K562 (cell line): ENCODE data around the gene CHTOP. TPM values are rescaled to one million over a fixed set of nuclear protein-coding genes. Genes with fewer than 3 reads are reported as not detected.
A peak's percentile ranks its signal among the peaks of the same experiment; 100 is the strongest.

Experiments used
- ATAC-seq: fragments of 200-7000 bp; cut with Tn5 transposase; 3 replicates; pipeline ENCODE4 v1.9.1; 2020; ENCODE audit warnings: moderate library complexity
- BruUV-seq: library from RNA; stranded (reverse); fragments of 400-500 nt; replicated peaks from 2 replicates; lab custom pipeline; 2021; lab: Mats Ljungman, UMichigan
- CTCF ChIA-PET: fragments of 300-600 bp; formaldehyde crosslinking; extraction: SDS; loops from one replicate; lab custom pipeline; 2021; ENCODE audit warnings: low intra/inter-chr PET ratio; lab: Yijun Ruan, JAX
- POLR2A ChIA-PET: fragments of 300-600, 350-650 bp; sonication (Branson Sonifier 250); formaldehyde crosslinking; extraction: SDS; loops from one replicate; lab custom pipeline; 2021; ENCODE audit warnings: antibody characterized with exemption, inconsistent platforms; lab: Yijun Ruan, JAX
- DNase-seq, 4 experiments: peaks; one replicate each; pipeline versions ENCODE4 v3.0.0 to v3.0.0-alpha.2; 2011 to 2018; ENCODE audit warnings: low spot score in 3 of 4, mixed read lengths in 3 of 4; ENCODE audit errors: extremely low read depth in 1 of 4
- FAIRE-seq: peaks from 2 replicates; lab custom pipeline; 2011; peaks lifted over from hg19 to GRCh38; lab: Jason Lieb, UNC
- H2AFZ ChIP-seq: 2 replicates; pipeline ENCODE4 v1.6.0; 2011; ENCODE audit warnings: low read depth, low read length, control low read depth, inconsistent platforms
- H3K27ac ChIP-seq: fragments of 200-600 bp; 3 replicates; pipeline ENCODE4 v1.8.0; 2011; ENCODE audit warnings: low read depth, mild to moderate bottlenecking, control low read depth, inconsistent platforms, low read length, moderate library complexity, mixed read lengths; ENCODE audit errors: extremely low read depth
- H3K27me3 ChIP-seq, 2 experiments: fragments of 300-600 bp in 1 of 2; 2 replicates in 1 of 2; 3 replicates in 1 of 2; pipeline versions ENCODE4 v1.6.0 to v1.8.0; 2011; ENCODE audit warnings: inconsistent platforms in 2 of 2, low read length in 2 of 2, mild to moderate bottlenecking in 1 of 2, mixed read lengths in 1 of 2, moderate library complexity in 1 of 2; ENCODE audit not compliant: control insufficient read depth in 2 of 2, insufficient read depth in 2 of 2
- H3K36me3 ChIP-seq: fragments of 300-600 bp; 3 replicates; pipeline ENCODE4 v1.8.0; 2011; ENCODE audit warnings: mild to moderate bottlenecking, low read length, inconsistent platforms; ENCODE audit not compliant: control insufficient read depth, insufficient read depth
- H3K4me1 ChIP-seq, 2 experiments: fragments of 200-600 bp in 1 of 2; replicated peaks in 1 of 2; 2 replicates in 1 of 2; 3 replicates in 1 of 2; pipeline versions ENCODE4 v1.5.1 to v1.8.0; 2011; ENCODE audit warnings: inconsistent platforms in 2 of 2, low read length in 2 of 2, mild to moderate bottlenecking in 1 of 2, mixed read lengths in 1 of 2, moderate library complexity in 1 of 2; ENCODE audit not compliant: control insufficient read depth in 2 of 2, insufficient read depth in 2 of 2
- H3K4me2 ChIP-seq: 2 replicates; pipeline ENCODE4 v1.6.1; 2011; ENCODE audit warnings: low read length, control low read depth, inconsistent platforms, mixed read lengths; ENCODE audit not compliant: insufficient read depth
- H3K4me3 ChIP-seq: fragments of 200-600 bp; sonication (generic), shearing (Covaris generic); 2 replicates; pipeline ENCODE4 v1.5.1; 2016; ENCODE audit warnings: control low read depth, inconsistent platforms
- H3K79me2 ChIP-seq: fragments of 200-600 bp; 3 replicates; pipeline ENCODE4 v1.8.0; 2011; ENCODE audit warnings: low read length, inconsistent platforms; ENCODE audit not compliant: control insufficient read depth, insufficient read depth
- H3K9ac ChIP-seq, 2 experiments: 2 replicates each; pipeline versions ENCODE4 v1.6.0 to v1.6.1; 2011; ENCODE audit warnings: low read depth in 2 of 2, low read length in 2 of 2, control low read depth in 1 of 2, inconsistent platforms in 1 of 2, mild to moderate bottlenecking in 1 of 2, mixed read lengths in 1 of 2; ENCODE audit not compliant: insufficient read depth in 1 of 2
- H3K9me1 ChIP-seq: one replicate; pipeline ENCODE4 v1.6.0; 2011; ENCODE audit warnings: inconsistent platforms, mild to moderate bottlenecking, low read length, moderate library complexity; ENCODE audit not compliant: control insufficient read depth, insufficient read depth
- H3K9me3 ChIP-seq: replicated peaks from 2 replicates; pipeline ENCODE4 v1.5.1; 2011; ENCODE audit warnings: low read depth, low read length, inconsistent platforms; ENCODE audit not compliant: control insufficient read depth, insufficient read depth
- H4K20me1 ChIP-seq: replicated peaks from 2 replicates; pipeline ENCODE4 v1.6.1; 2011; ENCODE audit warnings: low read length, inconsistent platforms, mixed read lengths; ENCODE audit not compliant: control insufficient read depth, insufficient read depth
- FOXK2 ChIP-seq, 2 experiments: fragments of 450-650 bp; IDR thresholded peaks in 1 of 2; conservative IDR thresholded peaks in 1 of 2; 2 replicates each; pipeline ENCODE4 v1.6.1; 2016; ENCODE audit warnings: low read depth in 2 of 2, mild to moderate bottlenecking in 1 of 2
- GTF2E2 ChIP-seq: fragments of 200-800 bp; sonication (Bioruptor generic); IDR thresholded peaks from 2 replicates; pipeline ENCODE4 v1.6.1; 2016; ENCODE audit warnings: missing genetic modification characterization, missing compliant biosample characterization
- JUND ChIP-seq, 2 experiments: IDR thresholded peaks; 2 replicates in 1 of 2; 3 replicates in 1 of 2; pipeline ENCODE4 v1.6.1; 2011; ENCODE audit warnings: borderline replicate concordance in 2 of 2, low read depth in 2 of 2, low read length in 2 of 2, improper control_type of control experiment in 1 of 2, missing biosample characterization in 1 of 2, missing genetic modification characterization in 1 of 2, missing genetic modification reagents in 1 of 2
- KDM5B ChIP-seq: fragments of 200-600 bp; sonication (generic); IDR thresholded peaks from 2 replicates; pipeline ENCODE4 v1.6.1; 2012; ENCODE audit warnings: low read depth, mild to moderate bottlenecking, moderate library complexity, low read length, control low read depth, inconsistent platforms; ENCODE audit not compliant: insufficient replicate concordance
- MAFK ChIP-seq: IDR thresholded peaks from 2 replicates; pipeline ENCODE4 v1.6.1; 2011; ENCODE audit warnings: low read length, improper control_type of control experiment
- MEF2D ChIP-seq: conservative IDR thresholded peaks from 2 replicates; pipeline ENCODE4 v1.6.1; 2016; ENCODE audit warnings: low read depth, missing genetic modification characterization, missing compliant biosample characterization
- NR2C2 ChIP-seq, 2 experiments: fragments of 200-800 bp in 1 of 2; sonication (Bioruptor generic) in 1 of 2; sonication (generic) in 1 of 2; formaldehyde crosslinking in 1 of 2; IDR thresholded peaks; 2 replicates each; pipeline versions ENCODE4 v1.6.1 to v1.8.0; 2016 to 2022; ENCODE audit warnings: mild to moderate bottlenecking in 1 of 2, missing compliant biosample characterization in 1 of 2, missing genetic modification characterization in 1 of 2, missing genetic modification reagents in 1 of 2
- POLR3G ChIP-seq: IDR thresholded peaks from 2 replicates; pipeline ENCODE4 v1.6.1; 2011; ENCODE audit not compliant: insufficient read length, insufficient replicate concordance; ENCODE audit errors: extremely low read depth
- RCOR1 ChIP-seq, 2 experiments: IDR thresholded peaks; 2 replicates each; pipeline ENCODE4 v1.6.1; 2012; ENCODE audit warnings: low read depth in 2 of 2, low read length in 2 of 2, borderline replicate concordance in 1 of 2, improper control_type of control experiment in 1 of 2
- TAF7 ChIP-seq: fragments of 450-650 bp; IDR thresholded peaks from 2 replicates; pipeline ENCODE4 v1.6.1; 2016; ENCODE audit warnings: missing genetic modification characterization, missing compliant biosample characterization
- TRIM24 ChIP-seq, 2 experiments: fragments of 450-650 bp; IDR thresholded peaks; 2 replicates each; pipeline ENCODE4 v1.6.1; 2016
- WGBS: fragments of 100-300 bp; shearing (Covaris generic); methylation state at CpG from one replicate; pipeline ENCODE4 v1.1.6; 2016; ENCODE audit warnings: low coverage, mixed read lengths; ENCODE audit not compliant: insufficient coverage; ENCODE audit errors: missing lambda C conversion rate; 5-methylcytosine and 5-hydroxymethylcytosine counted together
- in situ Hi-C: fragments of 300-500 bp; cut with MboI; formaldehyde crosslinking; loops from 4 replicates; pipeline ENCODE4 v1.15.0; 2018; ENCODE audit warnings: inconsistent platforms, mixed read lengths
- intact Hi-C: fragments of 100-400 bp; cut with micrococcal nuclease; formaldehyde crosslinking; loops from 2 replicates; pipeline ENCODE4 v1.14.2; 2022
- polyA plus RNA-seq, 8 experiments: library from polyadenylated mRNA; depleted of rRNA in 4 of 8; stranded (reverse) in 5 of 8; unstranded in 3 of 8; fragments of >200 nt; fragmentation: Nextera tagmentation in 2 of 8; fragmentation: Illumina TruSeq in 1 of 8; extraction: Ambion mirVana in 2 of 8; extraction: Trizol in 1 of 8; gene quantifications; 2 replicates each; pipeline versions ENCODE4 v1.2.1 to v1.2.3, GENCODE V29; 2011 to 2014; ENCODE audit warnings: inconsistent platforms in 1 of 8, missing spikeins in 1 of 8
- total RNA-seq, 7 experiments: library from RNA; depleted of rRNA in 6 of 7; stranded (reverse); fragments of >200 nt in 6 of 7; fragmentation: Illumina TruSeq in 2 of 7; extraction: Trizol in 2 of 7; gene quantifications; 2 replicates each; pipeline versions ENCODE4 v1.2.1 to v1.2.3, GENCODE V29; 2011 to 2021; ENCODE audit warnings: low replicate concordance in 1 of 7
- TF ChIP-seq, protein P1 (sequence below): fragments of 150-350 bp; conservative IDR thresholded peaks from 2 replicates; pipeline ENCODE4 v1.6.1; 2014; ENCODE audit warnings: low read length

Gene CHTOP
- total and polyA plus RNA-seq, 9 of the 15 experiments (the other 6 are each of a cell fraction or from before 2014, with no cell fraction given), result 10.2 to 91.8 (median 60.8) TPM

DNA sequence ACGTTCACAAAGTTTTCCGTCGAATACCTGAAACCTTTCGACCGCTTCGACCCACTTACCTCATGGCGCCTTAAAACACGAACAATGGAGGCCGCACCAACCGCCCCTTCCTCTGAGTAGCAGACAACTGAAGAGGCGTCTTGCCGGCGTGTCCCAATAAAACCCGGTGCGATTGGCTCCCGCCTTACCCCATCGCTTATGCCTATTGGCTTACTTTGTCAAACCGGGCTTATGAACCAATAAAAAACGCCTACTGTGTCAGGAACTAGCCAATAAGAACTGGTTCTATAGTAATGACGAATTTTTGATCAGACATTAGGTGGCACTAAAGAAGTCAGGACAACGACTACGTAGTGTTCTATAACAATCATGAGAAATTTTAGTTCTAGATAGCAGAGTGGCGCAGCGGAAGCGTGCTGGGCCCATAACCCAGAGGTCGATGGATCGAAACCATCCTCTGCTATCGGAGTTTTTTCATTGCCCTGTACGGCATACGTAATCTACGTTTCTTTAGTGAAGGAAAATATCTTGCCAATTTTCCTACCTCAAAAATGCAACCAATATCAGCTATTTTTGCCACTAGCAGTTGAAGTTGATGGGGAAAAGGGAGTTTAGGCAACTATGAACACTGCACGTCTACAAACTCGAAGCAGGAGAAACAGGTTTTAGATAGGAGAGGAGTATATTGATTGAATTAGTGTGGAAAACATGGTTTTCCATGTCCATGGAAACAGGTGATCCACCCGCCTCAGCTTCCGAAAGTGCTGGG is 37.2 kb downstream of the CHTOP start, which contains the start of gene ILF2:
ILF2 (minus strand) TSS at position 135 of the 769 bp plus-strand sequence; CDS start at position 64, 71 bp downstream.
- Histone ChIP-seq H3K9me3 (no peaks in the 10 kb centered on the region), H3K9ac (peak within 1 kb of the TSS; percentile 96 to 98), H4K20me1 (no peaks in the 10 kb centered on the region), H3K27ac (peak within 1 kb of the TSS; percentile 92), H3K4me1 (peaks cover 0 to 4% of the 10 kb centered on the region in 2 experiments; a peak in 3 of 5 replicates), H3K9me1 (no peaks in the 10 kb centered on the region), H3K36me3 (peaks cover 44% of the 10 kb centered on the region), H3K4me3 (peak within 1 kb of the TSS; percentile 94), H3K4me2 (peak within 1 kb of the TSS; percentile 98), H2AFZ (peak within 1 kb of the TSS; percentile 83), H3K79me2 (peaks cover 37% of the 10 kb centered on the region), H3K27me3 (no peaks in the 10 kb centered on the region)
- TSS peak; percentile 98 for BruUV-seq
- ChIA-PET CTCF (no interaction called here), POLR2A (interaction anchor here (0.6 to 4.8 kb wide), 5 partner anchors 9 to 521 kb away, joined by 3 to 26 read pairs (median 3); partner anchors contain the start of genes SNAPIN and TPM3)
- ATAC-seq, result peak; percentile 95
- intact Hi-C loops (loop anchor here (1.0 to 5.0 kb wide), 3 partner anchors 37 to 316 kb away; partner anchors contain the start of genes CHTOP and RAB13), in situ Hi-C loops (loop anchor here (5.0 kb wide), 1 partner anchor 106 kb away; the partner anchor contains the start of gene SLC27A3)
- FAIRE-seq, result peak; percentile 100
- WGBS, result under 1% methylated on average over 35 of the region's 35 CpGs
- peak; percentile 97 to 100 (median 98) for DNase-seq
- TF ChIP-seq, protein P1, sequence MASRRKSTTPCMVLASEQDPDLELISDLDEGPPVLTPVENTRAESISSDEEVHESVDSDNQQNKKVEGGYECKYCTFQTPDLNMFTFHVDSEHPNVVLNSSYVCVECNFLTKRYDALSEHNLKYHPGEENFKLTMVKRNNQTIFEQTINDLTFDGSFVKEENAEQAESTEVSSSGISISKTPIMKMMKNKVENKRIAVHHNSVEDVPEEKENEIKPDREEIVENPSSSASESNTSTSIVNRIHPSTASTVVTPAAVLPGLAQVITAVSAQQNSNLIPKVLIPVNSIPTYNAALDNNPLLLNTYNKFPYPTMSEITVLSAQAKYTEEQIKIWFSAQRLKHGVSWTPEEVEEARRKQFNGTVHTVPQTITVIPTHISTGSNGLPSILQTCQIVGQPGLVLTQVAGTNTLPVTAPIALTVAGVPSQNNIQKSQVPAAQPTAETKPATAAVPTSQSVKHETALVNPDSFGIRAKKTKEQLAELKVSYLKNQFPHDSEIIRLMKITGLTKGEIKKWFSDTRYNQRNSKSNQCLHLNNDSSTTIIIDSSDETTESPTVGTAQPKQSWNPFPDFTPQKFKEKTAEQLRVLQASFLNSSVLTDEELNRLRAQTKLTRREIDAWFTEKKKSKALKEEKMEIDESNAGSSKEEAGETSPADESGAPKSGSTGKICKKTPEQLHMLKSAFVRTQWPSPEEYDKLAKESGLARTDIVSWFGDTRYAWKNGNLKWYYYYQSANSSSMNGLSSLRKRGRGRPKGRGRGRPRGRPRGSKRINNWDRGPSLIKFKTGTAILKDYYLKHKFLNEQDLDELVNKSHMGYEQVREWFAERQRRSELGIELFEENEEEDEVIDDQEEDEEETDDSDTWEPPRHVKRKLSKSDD, result peak; percentile 60; the same call in 1 of the 2 replicates
- TF ChIP-seq RCOR1 (IDR thresholded peaks at IDR 0.05; ENCODE audit: borderline replicate concordance in 1 of 2, low read depth in 2 of 2, low read length in 2 of 2) (peak in 1 of 2 experiments; percentile 11; a peak in 1 of 4 replicates), FOXK2 (conservative IDR thresholded peaks at IDR 0.05 in 1 of 2, IDR thresholded peaks at IDR 0.05 in 1 of 2; ENCODE audit: low read depth in 2 of 2) (peak in 1 of 2 experiments; percentile 74; a peak in 2 of 4 replicates), NR2C2 (CRISPR knock-in tag; IDR thresholded peaks at IDR 0.05) (no peak), NR2C2 (tag; IDR thresholded peaks at IDR 0.05) (peak; percentile 62; the same call in 1 of the 2 replicates), MAFK (0 out of 2 replicates have a peak, but pooled peaks have one; percentile 21), TRIM24 (IDR thresholded peaks at IDR 0.05) (peak in 1 of 2 experiments; percentile 18; a peak in 1 of 4 replicates), KDM5B (peak; percentile 68), TAF7 (peak; percentile 92), MEF2D (tag) (0 out of 2 replicates have a peak, but pooled peaks have one; percentile 10), GTF2E2 (tag) (peak; percentile 90; the same call in 1 of the 2 replicates), JUND (IDR thresholded peaks at IDR 0.05; ENCODE audit: borderline replicate concordance, low read depth, low read length) (no peak; the same call in 1 of the 2 replicates), JUND (tag; IDR thresholded peaks at IDR 0.05; ENCODE audit: borderline replicate concordance, low read depth, low read length) (peak; percentile 60; the same call in 2 of the 3 replicates), POLR3G (peak; percentile 99)
